HG03060 (cell line): ENCODE measurements around the gene BRINP1.

Source experiments
- ATAC-seq: cut with Tn5 transposase; IDR thresholded peaks from one replicate; pipeline ENCODE4 v1.9.1; 2021; ENCODE audit warnings: low read depth, moderate number of reproducible peaks; ENCODE audit not compliant: unreplicated experiment

Gene BRINP1

DNA sequence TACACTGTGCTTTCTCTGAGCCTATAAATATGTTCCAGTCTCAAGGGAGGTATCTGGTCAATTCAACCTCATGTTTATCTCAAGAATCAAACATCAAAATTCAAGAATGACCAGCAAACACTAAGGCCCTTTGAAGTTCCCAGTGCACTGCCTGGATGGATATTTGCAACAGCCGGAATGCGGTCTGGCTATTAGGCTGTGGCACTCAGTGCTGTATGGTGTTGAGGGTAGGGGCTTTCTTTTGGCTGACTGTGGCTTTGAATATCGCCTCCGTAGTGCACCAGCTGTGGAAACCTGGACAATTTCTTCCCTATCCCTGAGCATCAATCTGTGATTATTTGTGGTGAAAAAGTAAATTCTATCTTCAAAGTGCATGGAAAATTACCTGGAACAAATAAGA is 220.4 kb downstream of the BRINP1 start:
- ATAC-seq = no peak

DNA sequence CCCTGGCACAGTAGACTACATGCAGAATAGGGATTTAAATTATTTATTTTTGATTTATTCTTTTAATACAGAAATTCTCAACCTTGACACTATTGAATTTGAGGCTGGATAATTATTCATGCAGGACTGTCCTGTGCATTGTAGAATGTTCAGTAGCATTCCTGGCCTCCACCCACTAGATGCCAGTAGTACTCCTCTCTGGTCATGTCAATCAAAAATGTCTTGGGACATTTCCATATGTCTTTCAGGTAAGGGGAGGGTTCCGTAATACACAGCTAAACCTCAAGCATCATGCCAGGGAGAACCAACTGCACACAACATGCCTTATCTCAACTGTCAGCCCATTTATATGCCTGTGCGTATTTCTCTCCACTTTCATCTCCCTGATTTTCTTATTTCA is 231.8 kb downstream of the BRINP1 start:
- ATAC-seq = no peak

DNA sequence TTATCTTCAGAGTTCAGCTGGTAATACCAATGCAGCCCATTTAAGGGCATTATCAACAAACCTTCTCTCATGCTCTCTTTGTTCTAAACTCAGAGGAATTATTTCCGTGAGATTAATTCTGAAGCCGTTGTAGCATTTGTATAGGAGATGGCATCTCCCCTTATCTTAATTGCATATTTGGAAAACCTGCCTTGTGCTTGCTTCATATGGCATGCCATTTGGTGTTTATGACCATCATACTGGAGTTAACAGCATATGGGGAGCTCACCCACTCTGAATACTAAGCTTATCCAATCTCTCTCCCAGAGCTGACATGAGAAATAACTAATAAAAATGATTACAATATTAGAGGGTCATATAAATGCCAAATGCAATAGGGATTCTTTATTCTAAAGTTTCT is 243.2 kb downstream of the BRINP1 start:
- no peak for ATAC-seq

DNA sequence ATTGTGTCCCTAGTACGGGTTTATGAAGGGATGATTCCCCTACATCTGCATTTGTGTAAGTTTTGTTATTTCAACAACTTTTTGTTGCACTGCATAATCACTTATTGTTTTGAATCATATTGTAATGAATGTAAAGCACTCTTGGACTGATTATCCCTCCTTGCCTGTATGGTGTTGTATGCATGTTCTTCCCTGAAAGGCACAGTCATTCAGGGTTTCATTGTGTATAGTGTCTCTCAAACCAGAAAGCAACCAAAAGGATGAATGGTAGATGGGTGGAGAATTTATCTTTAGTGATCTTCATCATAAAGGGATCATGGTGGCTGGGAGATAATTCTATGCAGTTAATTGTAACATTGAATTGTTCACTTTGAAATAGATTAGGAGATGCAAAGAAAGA is 247.3 kb downstream of the BRINP1 start:
- no peak for ATAC-seq

DNA sequence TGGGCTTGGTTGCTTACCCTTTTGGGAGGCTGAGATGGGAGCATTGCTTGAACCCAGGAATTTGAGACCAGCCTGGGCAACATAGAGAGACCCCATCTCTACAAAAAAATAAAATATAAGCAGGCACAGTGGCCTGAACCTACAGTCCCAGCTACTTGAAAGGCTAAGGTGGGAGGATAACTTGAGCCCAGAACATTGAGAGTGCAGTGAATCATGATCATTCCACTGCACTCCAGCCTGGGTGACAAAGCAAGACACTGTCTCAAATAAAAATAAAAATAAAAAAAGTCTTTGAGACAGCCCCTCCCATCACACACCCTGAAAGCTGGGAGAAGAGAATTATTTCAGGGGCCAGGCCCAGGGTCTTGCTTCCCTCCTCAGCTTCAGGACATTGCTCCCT is 251.8 kb downstream of the BRINP1 start:
- no peak for ATAC-seq
